Heart left ventricle (tissue), 16 donors: ENCODE results near the gene GLT8D1. TPM values are rescaled to one million over a fixed set of nuclear protein-coding genes. Genes with fewer than 3 reads are reported as not detected.

ENCODE experiments used
- ATAC-seq, 4 donors: fragments of 200-7000 bp; cut with Tn5 transposase; one replicate each; pipeline ENCODE4 v1.9.1; 2020 to 2022; ENCODE audit warnings: moderate library complexity in 4 of 4, mild to moderate bottlenecking in 3 of 4, moderate number of reproducible peaks in 1 of 4
- DNase-seq, 5 donors: peaks; one replicate each; pipeline ENCODE4 v3.0.0-alpha.2; 2020
- H3K27ac ChIP-seq, 12 donors: fragments of 200-600 bp; sonication (generic) in 4 of 12; one replicate each; pipeline versions ENCODE4 v1.5.0 to v1.8.0; 2016 to 2022; ENCODE audit warnings: mild to moderate bottlenecking in 2 of 12
- H3K27me3 ChIP-seq, 9 donors: fragments of 200-600 bp; sonication (generic) in 2 of 9; one replicate each; pipeline versions ENCODE4 v1.5.1 to v1.8.0; 2016 to 2022; ENCODE audit warnings: mild to moderate bottlenecking in 3 of 9
- H3K36me3 ChIP-seq, 9 donors: fragments of 200-600 bp; sonication (generic) in 2 of 9; one replicate each; pipeline versions ENCODE4 v1.5.0 to v1.8.0; 2018 to 2022; ENCODE audit warnings: mild to moderate bottlenecking in 2 of 9
- H3K4me1 ChIP-seq, 12 donors: fragments of 200-600 bp; sonication (generic) in 4 of 12; one replicate each; pipeline versions ENCODE4 v1.5.0 to v1.8.0; 2016 to 2022; ENCODE audit warnings: mild to moderate bottlenecking in 3 of 12
- H3K4me3 ChIP-seq, 12 donors: fragments of 200-600 bp; sonication (generic) in 4 of 12; one replicate each; pipeline versions ENCODE4 v1.5.0 to v1.8.0; 2017 to 2022; ENCODE audit warnings: mild to moderate bottlenecking in 9 of 12, moderate library complexity in 4 of 12
- H3K9me3 ChIP-seq, 12 donors: fragments of 200-600 bp; sonication (generic) in 4 of 12; one replicate each; pipeline versions ENCODE4 v1.5.0 to v1.8.0; 2016 to 2022; ENCODE audit warnings: mild to moderate bottlenecking in 1 of 12
- POLR2A ChIP-seq, 2 donors: fragments of 450-650 bp; IDR thresholded peaks; one replicate each; pipeline ENCODE4 v1.6.1; 2017; ENCODE audit warnings: antibody characterized with exemption in 2 of 2, mild to moderate bottlenecking in 2 of 2, moderate library complexity in 2 of 2
- WGBS, 4 donors: extraction: QIAGEN DNeasy Blood & Tissue Kit in 2 of 4; methylation state at CpG; one replicate each; pipeline versions ENCODE4 v1.1.5 to v1.1.7; 2013 to 2018; 5-methylcytosine and 5-hydroxymethylcytosine counted together
- intact Hi-C, 10 donors: fragments of 100-400 bp; cut with DNase I; formaldehyde crosslinking; loops; one replicate each; pipeline versions ENCODE4 v1.11.1 to v1.14.2; 2022
- polyA plus RNA-seq, 2 donors: library from polyadenylated mRNA; stranded (reverse); fragments of 200-250 nt; gene quantifications; one replicate each; pipeline ENCODE4 v1.2.3, GENCODE V29; 2013
- total RNA-seq, 9 donors: library from RNA; depleted of rRNA in 2 of 9; stranded (reverse); fragments of >200 nt in 2 of 9; fragmentation: NEBNext Ultra II Directional in 3 of 9; extraction: Animal tissue kit (Norgen Biotek cat#: 25700) in 3 of 9; gene quantifications; one replicate each; pipeline versions ENCODE4 v1.1.0 to v1.2.4, GENCODE V29; 2016 to 2023
- TF ChIP-seq, protein P1 (sequence below), 12 donors: fragments of 200-600 bp; sonication (generic) in 4 of 12; IDR thresholded peaks; one replicate each; pipeline versions ENCODE4 v1.5.0 to v1.8.0; 2018 to 2022; ENCODE audit warnings: antibody characterized with exemption in 12 of 12, mild to moderate bottlenecking in 5 of 12
- donor health status: ischemic (EF 13 %, LVEDD 7.1; RV severe dilation, severe dysfunction).
- donor health status: healthy with polysubstance abuse.
- donor health status: DM: no; HTN: yes; CAD: no.
- donor health status: DM: no; HTN: no; CAD: no.
- donor health status: ischemic (EF 25% LVEDD 6.9; RV normal size, moderate dysfunction).
- donor health status: ischemic (EF 25% LVEDD 5.7; RV mildly dilated, moderate dysfunction).
- donor health status: healthy.
- donor health status: DM: yes; HTN: yes; CAD: no.
- donor health status: ischemic (EF 35%, LVEDD 5.7; RV mildly dilated, moderate dysfunction).
- donor health status: nonischemic (EF 11% LVEDD 7.7; RV severe dilation, severe dysfunction).
- donor health status: DM: yes; HTN: yes; CAD: no.
- donor health status: PGD.
- donor health status: ischemic (EF 29% LVEDD 5.4; RV normal size, mild dysfunction).
- donor health status: nonischemic (EF 23%, LVEDD 6.1; RV moderate dilation, normal function).

Gene GLT8D1
- total and polyA plus RNA-seq, 11 donors = 21.7 to 39.0 (median 28.3) TPM

- no peak for DNase-seq
- no peaks in the 10 kb centered on the region for H3K27me3 ChIP-seq
- H3K36me3 ChIP-seq = peaks cover 0 to 38% (median 27%) of the 10 kb centered on the region in 9 donors
- no peak overlapping the region for H3K27ac ChIP-seq
- ATAC-seq = peak in 3 of 4 donors; percentile 28 to 75 (median 62)
- 46 to 62% (median 58%) methylated on average over 27 to 39 of the region's 39 CpGs for WGBS, 4 donors
- H3K4me3 ChIP-seq = no peak overlapping the region
- H3K9me3 ChIP-seq = peaks cover 0 to 6% (median 0%) of the 10 kb centered on the region in 12 donors
- intact Hi-C loops = no loop called here
- no peaks in the 10 kb centered on the region for H3K4me1 ChIP-seq
- TF ChIP-seq, protein P1, sequence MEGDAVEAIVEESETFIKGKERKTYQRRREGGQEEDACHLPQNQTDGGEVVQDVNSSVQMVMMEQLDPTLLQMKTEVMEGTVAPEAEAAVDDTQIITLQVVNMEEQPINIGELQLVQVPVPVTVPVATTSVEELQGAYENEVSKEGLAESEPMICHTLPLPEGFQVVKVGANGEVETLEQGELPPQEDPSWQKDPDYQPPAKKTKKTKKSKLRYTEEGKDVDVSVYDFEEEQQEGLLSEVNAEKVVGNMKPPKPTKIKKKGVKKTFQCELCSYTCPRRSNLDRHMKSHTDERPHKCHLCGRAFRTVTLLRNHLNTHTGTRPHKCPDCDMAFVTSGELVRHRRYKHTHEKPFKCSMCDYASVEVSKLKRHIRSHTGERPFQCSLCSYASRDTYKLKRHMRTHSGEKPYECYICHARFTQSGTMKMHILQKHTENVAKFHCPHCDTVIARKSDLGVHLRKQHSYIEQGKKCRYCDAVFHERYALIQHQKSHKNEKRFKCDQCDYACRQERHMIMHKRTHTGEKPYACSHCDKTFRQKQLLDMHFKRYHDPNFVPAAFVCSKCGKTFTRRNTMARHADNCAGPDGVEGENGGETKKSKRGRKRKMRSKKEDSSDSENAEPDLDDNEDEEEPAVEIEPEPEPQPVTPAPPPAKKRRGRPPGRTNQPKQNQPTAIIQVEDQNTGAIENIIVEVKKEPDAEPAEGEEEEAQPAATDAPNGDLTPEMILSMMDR (IDR thresholded peaks at IDR 0.05) = no peak
- TF ChIP-seq POLR2A (IDR thresholded peaks at IDR 0.05) = no peak
Measured at GRCh38 chr3:52714335-52715302, 9.0 kb upstream of the GLT8D1 start.

DNA sequence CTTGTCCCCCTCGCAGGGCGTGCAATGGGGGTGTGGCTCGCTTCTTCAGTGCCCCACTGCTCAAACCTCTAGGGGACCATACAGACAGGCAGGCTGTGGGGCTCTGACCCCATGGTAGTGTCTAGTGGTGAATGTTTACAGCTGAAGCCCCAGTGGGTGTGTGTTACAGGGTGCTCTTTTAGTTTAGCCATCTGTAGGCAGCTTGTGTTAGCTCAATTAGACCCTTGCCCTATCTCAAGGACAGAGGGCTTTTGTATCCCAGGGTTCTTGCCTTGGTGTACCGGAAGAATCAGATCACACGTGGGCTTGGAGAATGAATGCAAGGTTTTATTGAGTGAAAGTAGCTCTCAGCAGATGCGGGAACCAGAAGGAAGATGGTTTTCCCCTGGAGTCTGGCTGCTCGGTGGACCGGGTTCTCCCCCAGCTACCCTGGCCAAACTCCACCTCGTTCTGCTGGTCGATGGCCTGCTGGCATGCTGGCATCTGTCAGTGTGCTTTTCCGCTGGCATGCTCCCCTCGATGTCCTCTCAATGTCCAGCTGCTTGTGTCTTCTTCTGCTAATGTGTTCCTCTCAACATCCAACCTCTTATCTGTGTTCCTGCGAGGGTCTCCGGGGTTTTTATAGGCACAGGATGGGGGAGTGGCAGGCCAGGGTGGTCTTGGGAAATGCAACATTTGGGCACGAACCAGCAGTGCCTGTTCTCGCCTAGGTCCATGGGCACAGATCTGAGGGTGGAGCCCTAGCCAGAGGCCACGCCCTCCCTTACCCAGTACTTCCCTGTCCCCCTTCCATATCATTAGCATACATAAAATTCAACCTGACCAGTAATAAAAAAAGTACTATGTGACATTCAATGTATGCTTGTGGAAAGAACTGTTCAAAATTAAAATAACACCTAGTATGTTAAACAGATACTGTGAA, 7.0 kb upstream of the GLT8D1 start:
- intact Hi-C loops = no loop called here
- Histone ChIP-seq H3K4me1 (peaks cover 0 to 13% (median 3%) of the 10 kb centered on the region in 12 donors), H3K27me3 (no peaks in the 10 kb centered on the region), H3K9me3 (no peaks in the 10 kb centered on the region), H3K27ac (no peak overlapping the region), H3K36me3 (peaks cover 0 to 50% (median 42%) of the 10 kb centered on the region in 9 donors), H3K4me3 (no peak overlapping the region)
- WGBS, 4 donors = 86 to 96% (median 93%) methylated on average over 17 of the region's 17 CpGs
- ATAC-seq (no peak), DNase-seq (no peak)
- no peak for TF ChIP-seq POLR2A (IDR thresholded peaks at IDR 0.05)
- TF ChIP-seq, protein P1 (IDR thresholded peaks at IDR 0.05) = no peak

- peaks cover 0 to 24% (median 14%) of the 10 kb centered on the region in 12 donors for H3K4me1 ChIP-seq
- no peaks in the 10 kb centered on the region for H3K27me3 ChIP-seq
- DNase-seq (no peak), ATAC-seq (no peak)
- H3K4me3 ChIP-seq = no peak overlapping the region
- 77 to 89% (median 84%) methylated on average over 2 of the region's 2 CpGs for WGBS, 4 donors
- H3K27ac ChIP-seq = no peak overlapping the region
- peaks cover 0 to 50% (median 42%) of the 10 kb centered on the region in 9 donors for H3K36me3 ChIP-seq
- H3K9me3 ChIP-seq = no peaks in the 10 kb centered on the region
- TF ChIP-seq, protein P1 (IDR thresholded peaks at IDR 0.05) = no peak
- no peak for TF ChIP-seq POLR2A (IDR thresholded peaks at IDR 0.05)
- intact Hi-C loops = no loop called here
Measured at GRCh38 chr3:52710512-52710911, 4.9 kb upstream of the GLT8D1 start.
